Upper lobe of left lung (tissue), 4 donors: ENCODE results near the gene CMTM7.

Experiments
- POLR2A ChIP-seq, 4 donors: fragments of 450-650 bp; IDR thresholded peaks; one replicate each; pipeline ENCODE4 v1.5.1; 2016 to 2017; ENCODE audit warnings: antibody characterized with exemption in 4 of 4, mild to moderate bottlenecking in 2 of 4
- POLR2AphosphoS5 ChIP-seq, 2 donors: sonication (generic); formaldehyde crosslinking; IDR thresholded peaks; one replicate each; pipeline ENCODE4 v1.5.1; 2017; ENCODE audit warnings: antibody characterized with exemption in 2 of 2
- TF ChIP-seq, protein P1 (sequence below), 6 experiments: fragments of 450-650 bp in 4 of 6; fragments of 200-600 bp in 2 of 6; sonication (generic) in 2 of 6; IDR thresholded peaks; one replicate each; pipeline ENCODE4 v1.5.1; 2016 to 2019; ENCODE audit warnings: antibody characterized with exemption in 6 of 6

DNA sequence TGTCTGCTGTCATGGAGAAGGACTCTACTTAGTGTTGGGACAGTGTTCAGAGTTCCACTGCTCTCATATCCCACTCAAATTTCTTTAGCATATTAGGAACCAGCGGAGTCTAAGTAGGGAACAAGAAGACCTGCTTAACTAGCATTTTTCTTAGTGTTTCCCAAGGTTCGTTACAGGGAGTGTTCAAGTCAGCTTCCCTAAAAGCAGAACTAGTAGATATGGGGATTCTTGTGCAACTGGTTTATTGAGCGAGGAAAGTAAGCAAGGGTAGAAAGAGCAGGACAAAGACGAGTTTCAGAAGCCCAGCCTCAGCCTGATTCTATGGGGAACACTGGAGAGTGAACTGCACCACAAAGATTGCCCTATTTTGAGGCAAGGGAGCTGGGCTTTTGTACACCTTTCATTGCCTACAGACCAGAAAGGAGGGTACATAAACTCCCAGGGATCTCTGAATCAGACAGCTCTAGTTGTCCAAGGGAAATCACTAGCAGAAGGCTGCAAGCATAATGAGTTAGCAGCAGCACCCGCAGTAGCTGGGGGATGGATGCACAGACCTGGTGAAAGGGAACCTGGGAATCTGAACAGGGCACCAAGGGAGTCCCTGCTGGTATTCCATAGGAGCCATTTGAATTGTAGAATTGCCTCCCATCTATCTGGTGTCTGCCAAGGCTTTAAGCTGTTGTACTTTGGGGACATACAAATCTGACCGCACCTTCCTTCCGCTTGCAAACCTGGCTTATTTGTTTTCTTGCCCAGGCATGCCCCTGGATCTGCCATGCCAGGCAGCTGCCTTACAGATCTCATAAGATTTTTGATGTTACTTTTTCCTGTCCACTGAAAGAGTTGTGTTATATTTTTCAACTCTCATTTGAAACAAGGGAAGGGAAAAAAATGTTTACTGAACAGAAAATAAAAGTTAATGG lies 15.1 kb downstream of the CMTM7 start:
- TF ChIP-seq POLR2A (IDR thresholded peaks at IDR 0.05) (peak in 1 of 4 donors; percentile 42), POLR2AphosphoS5 (IDR thresholded peaks at IDR 0.05) (peak in 1 of 2 donors; percentile 20)
- TF ChIP-seq, protein P1, sequence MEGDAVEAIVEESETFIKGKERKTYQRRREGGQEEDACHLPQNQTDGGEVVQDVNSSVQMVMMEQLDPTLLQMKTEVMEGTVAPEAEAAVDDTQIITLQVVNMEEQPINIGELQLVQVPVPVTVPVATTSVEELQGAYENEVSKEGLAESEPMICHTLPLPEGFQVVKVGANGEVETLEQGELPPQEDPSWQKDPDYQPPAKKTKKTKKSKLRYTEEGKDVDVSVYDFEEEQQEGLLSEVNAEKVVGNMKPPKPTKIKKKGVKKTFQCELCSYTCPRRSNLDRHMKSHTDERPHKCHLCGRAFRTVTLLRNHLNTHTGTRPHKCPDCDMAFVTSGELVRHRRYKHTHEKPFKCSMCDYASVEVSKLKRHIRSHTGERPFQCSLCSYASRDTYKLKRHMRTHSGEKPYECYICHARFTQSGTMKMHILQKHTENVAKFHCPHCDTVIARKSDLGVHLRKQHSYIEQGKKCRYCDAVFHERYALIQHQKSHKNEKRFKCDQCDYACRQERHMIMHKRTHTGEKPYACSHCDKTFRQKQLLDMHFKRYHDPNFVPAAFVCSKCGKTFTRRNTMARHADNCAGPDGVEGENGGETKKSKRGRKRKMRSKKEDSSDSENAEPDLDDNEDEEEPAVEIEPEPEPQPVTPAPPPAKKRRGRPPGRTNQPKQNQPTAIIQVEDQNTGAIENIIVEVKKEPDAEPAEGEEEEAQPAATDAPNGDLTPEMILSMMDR (IDR thresholded peaks at IDR 0.05), result no peak
